IMR-90 (cell line): Measurements from ENCODE around the gene ZNF300.

Source experiments
- BHLHE40 ChIP-seq: fragments of 150-350 bp; IDR thresholded peaks from 2 replicates; pipeline ENCODE4 v1.6.1; 2016; ENCODE audit warnings: mild to moderate bottlenecking, low read depth, low read length
- CEBPB ChIP-seq: IDR thresholded peaks from 2 replicates; pipeline ENCODE4 v1.6.1; 2012; ENCODE audit warnings: low read depth, low read length, improper control_type of control experiment
- CHD1 ChIP-seq: IDR thresholded peaks from 2 replicates; pipeline ENCODE4 v1.6.1; 2012; ENCODE audit warnings: low read depth, low read length, improper control_type of control experiment
- MAZ ChIP-seq: IDR thresholded peaks from 2 replicates; pipeline ENCODE4 v1.6.1; 2012; ENCODE audit warnings: low read depth, mild to moderate bottlenecking, low read length, improper control_type of control experiment, moderate library complexity, borderline replicate concordance
- MXI1 ChIP-seq: IDR thresholded peaks from 2 replicates; pipeline ENCODE4 v1.6.1; 2012; ENCODE audit warnings: low read depth, mild to moderate bottlenecking, low read length, moderate library complexity, borderline replicate concordance
- POLR2A ChIP-seq: IDR thresholded peaks from 2 replicates; pipeline ENCODE4 v1.6.1; 2012; ENCODE audit warnings: mild to moderate bottlenecking, low read depth, low read length
- RAD21 ChIP-seq: IDR thresholded peaks from 2 replicates; pipeline ENCODE4 v1.6.1; 2012; ENCODE audit warnings: low read length, improper control_type of control experiment
- RCOR1 ChIP-seq: IDR thresholded peaks from 2 replicates; pipeline ENCODE4 v1.6.1; 2012; ENCODE audit warnings: mild to moderate bottlenecking, low read length, improper control_type of control experiment; ENCODE audit not compliant: insufficient replicate concordance
- RFX5 ChIP-seq: IDR thresholded peaks from 2 replicates; pipeline ENCODE4 v1.8.0; 2012; ENCODE audit warnings: low read depth, mild to moderate bottlenecking, low read length, moderate library complexity
- TF ChIP-seq, protein P1 (sequence below): conservative IDR thresholded peaks from 2 replicates; pipeline ENCODE4 v1.5.1; 2012; ENCODE audit warnings: mild to moderate bottlenecking, low read depth, low read length, improper control_type of control experiment
- TF ChIP-seq, protein P2 (sequence below): fragments of 150-350 bp; IDR thresholded peaks from 2 replicates; pipeline ENCODE4 v1.6.1; 2016; ENCODE audit warnings: low read depth, mild to moderate bottlenecking, low read length, moderate library complexity, borderline replicate concordance

DNA sequence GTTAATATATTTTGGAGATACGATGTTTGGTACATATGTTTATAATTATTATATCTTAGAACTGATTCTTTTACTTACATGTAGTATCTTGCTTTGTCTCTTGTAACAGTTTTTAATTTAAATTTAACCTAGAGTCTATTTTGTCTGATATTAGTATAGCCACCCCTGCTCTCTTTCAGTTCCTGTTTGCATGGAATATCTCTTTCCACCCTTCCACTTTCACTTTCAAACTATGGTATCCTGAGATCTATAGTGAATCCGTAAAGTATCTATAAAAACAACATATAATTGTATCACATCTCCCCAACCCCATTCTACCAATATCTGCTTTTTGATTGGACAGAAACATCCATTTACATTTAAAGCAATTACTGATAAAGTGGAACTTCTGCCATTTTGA lies 51.2 kb downstream of the ZNF300 start:
- TF ChIP-seq RFX5: no peak
- no peak for TF ChIP-seq POLR2A
- TF ChIP-seq, protein P1, sequence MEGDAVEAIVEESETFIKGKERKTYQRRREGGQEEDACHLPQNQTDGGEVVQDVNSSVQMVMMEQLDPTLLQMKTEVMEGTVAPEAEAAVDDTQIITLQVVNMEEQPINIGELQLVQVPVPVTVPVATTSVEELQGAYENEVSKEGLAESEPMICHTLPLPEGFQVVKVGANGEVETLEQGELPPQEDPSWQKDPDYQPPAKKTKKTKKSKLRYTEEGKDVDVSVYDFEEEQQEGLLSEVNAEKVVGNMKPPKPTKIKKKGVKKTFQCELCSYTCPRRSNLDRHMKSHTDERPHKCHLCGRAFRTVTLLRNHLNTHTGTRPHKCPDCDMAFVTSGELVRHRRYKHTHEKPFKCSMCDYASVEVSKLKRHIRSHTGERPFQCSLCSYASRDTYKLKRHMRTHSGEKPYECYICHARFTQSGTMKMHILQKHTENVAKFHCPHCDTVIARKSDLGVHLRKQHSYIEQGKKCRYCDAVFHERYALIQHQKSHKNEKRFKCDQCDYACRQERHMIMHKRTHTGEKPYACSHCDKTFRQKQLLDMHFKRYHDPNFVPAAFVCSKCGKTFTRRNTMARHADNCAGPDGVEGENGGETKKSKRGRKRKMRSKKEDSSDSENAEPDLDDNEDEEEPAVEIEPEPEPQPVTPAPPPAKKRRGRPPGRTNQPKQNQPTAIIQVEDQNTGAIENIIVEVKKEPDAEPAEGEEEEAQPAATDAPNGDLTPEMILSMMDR: no peak
- TF ChIP-seq MAZ: no peak
- TF ChIP-seq CEBPB: no peak
- TF ChIP-seq RCOR1: no peak
- no peak for TF ChIP-seq BHLHE40
- no peak for TF ChIP-seq RAD21
- TF ChIP-seq CHD1: no peak
- TF ChIP-seq, protein P2, sequence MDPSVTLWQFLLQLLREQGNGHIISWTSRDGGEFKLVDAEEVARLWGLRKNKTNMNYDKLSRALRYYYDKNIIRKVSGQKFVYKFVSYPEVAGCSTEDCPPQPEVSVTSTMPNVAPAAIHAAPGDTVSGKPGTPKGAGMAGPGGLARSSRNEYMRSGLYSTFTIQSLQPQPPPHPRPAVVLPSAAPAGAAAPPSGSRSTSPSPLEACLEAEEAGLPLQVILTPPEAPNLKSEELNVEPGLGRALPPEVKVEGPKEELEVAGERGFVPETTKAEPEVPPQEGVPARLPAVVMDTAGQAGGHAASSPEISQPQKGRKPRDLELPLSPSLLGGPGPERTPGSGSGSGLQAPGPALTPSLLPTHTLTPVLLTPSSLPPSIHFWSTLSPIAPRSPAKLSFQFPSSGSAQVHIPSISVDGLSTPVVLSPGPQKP: no peak
- no peak for TF ChIP-seq MXI1
